H1 (cell line): ENCODE results near the gene CCDC191. TPM values are rescaled to one million over a fixed set of nuclear protein-coding genes. Genes with fewer than 3 reads are reported as not detected.

Source experiments
- EP300 ChIP-seq, 2 experiments: IDR thresholded peaks; 1 replicate in 1 of 2; 2 replicates in 1 of 2; pipeline ENCODE4 v1.6.1; 2011 to 2012; ENCODE audit warnings: low read depth in 2 of 2, low read length in 2 of 2, mild to moderate bottlenecking in 2 of 2, borderline replicate concordance in 1 of 2, inconsistent platforms in 1 of 2, moderate library complexity in 1 of 2
- HDAC6 ChIP-seq: IDR thresholded peaks from one replicate; pipeline ENCODE4 v1.7.1; 2012; ENCODE audit warnings: low read depth, mild to moderate bottlenecking, inconsistent platforms, low read length, moderate library complexity
- polyA plus RNA-seq, 7 experiments: library from polyadenylated mRNA; depleted of rRNA in 3 of 7; stranded (reverse) in 5 of 7; unstranded in 2 of 7; fragments of >200 nt in 5 of 7; fragments of 200-250 nt in 2 of 7; gene quantifications; 1 replicate in 5 of 7; 2 replicates in 1 of 7; 4 replicates in 1 of 7; pipeline versions ENCODE4 v1.2.1 to v1.2.3, GENCODE V29; 2011 to 2013; ENCODE audit warnings: missing spikeins in 2 of 7, mixed read lengths in 2 of 7
- total RNA-seq: library from RNA; stranded (reverse); fragmentation: NEBNext Ultra II Directional; extraction: Animal tissue kit (Norgen Biotek cat#: 25700); gene quantifications from 2 replicates; pipeline ENCODE4 v1.2.1, GENCODE V29; 2021

The CCDC191 gene
- total and polyA plus RNA-seq, 2 of the 8 experiments (the other 6 are each of a cell fraction or from before 2014, with no cell fraction given), result 0.65 to 1.3 TPM

- TF ChIP-seq EP300 (IDR thresholded peaks at IDR 0.05; ENCODE audit: borderline replicate concordance in 1 of 2, low read depth in 2 of 2, low read length in 2 of 2), result no peak
- TF ChIP-seq HDAC6, result no peak
These were observed 35.4 kb downstream of the CCDC191 start (continued) for GRCh38 chr3:114020907-114021306.
